Measurements from ENCODE around the gene RBMS1. TPM values are rescaled to one million over a fixed set of nuclear protein-coding genes. Genes with fewer than 3 reads are reported as not detected.

RBMS1 gene
- total and polyA plus RNA-seq, 5 experiments from 2014 or later: 80.0 to 125 (median 106) TPM

DNA sequence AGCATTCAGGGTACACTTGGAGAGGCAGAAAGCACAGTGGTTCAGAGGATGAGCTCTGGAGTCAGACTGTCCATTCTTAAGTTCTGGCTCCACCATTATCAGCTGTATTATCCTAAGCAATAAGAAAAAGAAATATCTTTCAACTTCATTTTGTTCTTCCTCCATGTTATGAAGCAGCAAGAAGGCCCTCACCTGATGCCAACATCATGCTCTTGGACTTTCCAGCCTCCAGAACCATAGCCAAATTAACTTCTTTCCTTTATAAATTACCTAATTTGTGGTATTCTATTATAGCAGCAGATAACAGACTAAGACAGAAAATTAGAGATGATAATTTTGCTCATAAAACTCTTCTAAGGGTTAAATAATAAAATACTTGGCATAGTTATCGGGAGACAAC lies 137.1 kb downstream of the RBMS1 start:
- H3K36me3 Mint-ChIP-seq: peaks cover 12 to 44% (median 23%) of the 10 kb centered on the region in 3 donors
- peak overlapping the region in 1 of 10 donors; percentile 9 for H3K4me3 Mint-ChIP-seq

DNA sequence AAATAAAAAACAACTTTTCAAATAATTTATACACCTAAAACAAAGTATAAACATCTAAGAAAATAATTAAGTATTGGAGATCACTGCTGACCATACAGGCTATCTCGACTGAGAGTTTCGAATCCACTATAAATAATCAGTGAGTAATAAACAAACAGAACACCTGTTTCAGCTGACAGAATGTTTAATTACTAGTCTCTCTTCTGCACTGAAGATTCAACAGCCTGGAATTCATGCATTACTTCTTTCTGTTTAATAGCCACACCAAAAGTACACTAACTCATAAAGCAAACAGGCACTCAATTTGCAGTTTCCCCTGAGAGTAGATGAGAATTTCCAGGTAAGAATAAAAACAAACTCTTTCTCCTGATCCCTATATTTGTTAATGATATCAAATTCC lies 138.5 kb downstream of the RBMS1 start:
- DNase-seq (no peak), ATAC-seq (no peak)
- POLR2A ChIA-PET: no interaction called here
- H3K9me3 Mint-ChIP-seq: peaks cover 0 to 10% (median 0%) of the 10 kb centered on the region in 9 donors
- peak overlapping the region; percentile 6 to 91 (median 66) for H3K27ac Mint-ChIP-seq
- peaks cover 16 to 42% (median 26%) of the 10 kb centered on the region in 3 donors for H3K36me3 Mint-ChIP-seq
- no peak overlapping the region for H3K4me3 Mint-ChIP-seq
- H3K27me3 Mint-ChIP-seq: no peaks in the 10 kb centered on the region
- peaks cover 20 to 68% (median 56%) of the 10 kb centered on the region in 4 donors for H3K4me1 Mint-ChIP-seq

More for the DNA sequence above, 137.1 kb downstream of the RBMS1 start:
- no peaks in the 10 kb centered on the region for H3K27me3 Mint-ChIP-seq
- H3K9me3 Mint-ChIP-seq: peaks cover 0 to 10% (median 0%) of the 10 kb centered on the region in 9 donors
- peaks cover 22 to 73% (median 58%) of the 10 kb centered on the region in 4 donors for H3K4me1 Mint-ChIP-seq
- H3K27ac Mint-ChIP-seq: peak overlapping the region in 6 of 10 donors; percentile 8 to 91 (median 56)
- DNase-seq (no peak), ATAC-seq (no peak)
- POLR2A ChIA-PET: no interaction called here

DNA sequence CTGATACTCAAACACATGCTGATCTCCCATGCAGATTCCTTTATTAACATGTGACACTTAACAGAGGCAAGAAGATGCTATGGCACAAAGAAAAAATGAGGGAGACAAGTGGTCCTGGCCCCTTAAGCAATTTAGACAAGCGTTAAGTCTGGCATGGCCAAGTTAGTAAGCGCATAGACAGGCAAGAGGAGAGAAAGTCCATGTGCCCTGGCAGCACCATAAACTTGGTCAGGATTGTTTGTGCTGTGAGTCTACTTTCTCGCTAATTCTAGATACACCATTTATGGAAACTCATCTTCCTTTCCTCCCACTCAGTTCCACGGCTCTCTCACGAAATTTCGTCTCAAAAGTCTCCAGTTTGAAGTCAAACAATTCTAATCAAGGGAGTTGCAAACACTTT lies 138.9 kb downstream of the RBMS1 start:
- no peak for ATAC-seq
- POLR2A ChIA-PET: no interaction called here
- Mint-ChIP-seq H3K4me3 (no peak overlapping the region), H3K9me3 (peaks cover 0 to 10% (median 0%) of the 10 kb centered on the region in 9 donors), H3K4me1 (peaks cover 23 to 71% (median 59%) of the 10 kb centered on the region in 4 donors), H3K27ac (peak overlapping the region in 8 of 10 donors; percentile 6 to 91 (median 66)), H3K36me3 (peaks cover 19 to 45% (median 26%) of the 10 kb centered on the region in 3 donors), H3K27me3 (no peaks in the 10 kb centered on the region)
- no peak for DNase-seq

DNA sequence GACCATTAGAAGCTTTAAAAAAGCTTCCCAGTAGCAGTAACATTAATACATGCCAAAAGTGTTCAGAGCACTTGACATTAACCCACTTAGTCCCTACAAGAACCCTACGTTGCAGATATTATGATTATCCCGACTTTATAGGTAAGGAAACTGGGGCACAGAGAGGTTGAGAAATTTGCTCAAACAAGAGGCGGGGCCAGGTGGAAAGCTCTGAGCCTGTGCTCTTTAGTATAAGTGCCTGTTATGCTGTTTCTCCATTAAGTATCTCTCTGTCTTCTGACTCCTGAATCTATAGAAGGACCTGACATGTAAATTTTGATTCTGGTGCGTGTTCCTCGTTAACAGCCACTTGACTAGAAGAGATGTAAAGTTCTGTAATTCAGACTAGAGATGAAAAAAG lies 139.8 kb downstream of the RBMS1 start:
- Mint-ChIP-seq H3K27ac (peak overlapping the region in 8 of 10 donors; percentile 22 to 91 (median 56)), H3K4me3 (no peak overlapping the region), H3K36me3 (peaks cover 19 to 51% (median 26%) of the 10 kb centered on the region in 3 donors), H3K27me3 (no peaks in the 10 kb centered on the region), H3K4me1 (peaks cover 29 to 73% (median 66%) of the 10 kb centered on the region in 4 donors), H3K9me3 (peaks cover 0 to 10% (median 0%) of the 10 kb centered on the region in 9 donors)
- POLR2A ChIA-PET: no interaction called here
- ATAC-seq: no peak
- DNase-seq: no peak

DNA sequence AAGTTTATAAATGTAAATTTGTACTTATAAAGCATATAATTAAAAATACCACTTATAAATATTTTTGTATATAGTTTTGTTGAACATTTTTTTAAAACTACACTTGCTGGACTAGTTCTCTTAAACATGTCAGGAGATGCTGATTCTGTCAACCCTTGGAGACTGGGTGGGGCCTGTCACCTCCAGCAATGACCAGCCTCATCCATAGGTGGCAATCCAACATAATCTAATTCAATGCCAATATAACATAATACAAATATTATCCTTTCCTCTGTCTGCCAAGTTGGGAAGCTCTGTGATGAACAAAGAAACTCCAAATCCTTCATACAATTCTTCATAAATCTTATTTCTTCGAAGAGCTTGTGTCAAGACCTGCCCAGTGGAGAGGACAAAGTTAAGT lies 140.4 kb downstream of the RBMS1 start:
- peak; percentile 81 to 84 for ATAC-seq
- Mint-ChIP-seq H3K4me3 (no peak overlapping the region), H3K36me3 (peaks cover 19 to 50% (median 24%) of the 10 kb centered on the region in 3 donors), H3K27me3 (no peaks in the 10 kb centered on the region), H3K9me3 (peaks cover 0 to 10% (median 0%) of the 10 kb centered on the region in 9 donors), H3K27ac (peak overlapping the region in 6 of 10 donors; percentile 21 to 73 (median 53)), H3K4me1 (peaks cover 31 to 77% (median 71%) of the 10 kb centered on the region in 4 donors)
- peak in 7 of 10 donors; percentile 15 to 47 (median 26) for DNase-seq
- POLR2A ChIA-PET: no interaction called here

DNA sequence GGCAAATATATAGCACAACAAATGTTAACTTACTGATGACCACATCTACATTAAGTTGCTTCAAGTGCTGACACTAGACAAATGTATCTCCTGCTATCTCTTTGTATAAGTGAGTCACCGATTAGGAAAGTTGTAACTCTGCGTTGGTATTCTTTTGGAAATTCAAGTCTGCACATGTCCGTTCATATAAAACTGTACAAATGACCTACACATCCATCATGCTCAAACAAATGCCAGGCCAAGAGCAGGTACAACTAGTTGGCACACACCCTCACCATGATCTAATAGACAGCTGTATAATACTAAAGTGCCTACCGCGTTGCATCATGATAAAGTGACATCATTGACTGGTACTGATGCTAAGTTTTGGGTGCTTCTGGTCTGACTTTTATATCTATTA lies 141.1 kb downstream of the RBMS1 start:
- Mint-ChIP-seq H3K9me3 (peaks cover 0 to 10% (median 0%) of the 10 kb centered on the region in 9 donors), H3K27me3 (no peaks in the 10 kb centered on the region), H3K36me3 (peaks cover 18 to 47% (median 19%) of the 10 kb centered on the region in 3 donors), H3K4me1 (peaks cover 37 to 79% (median 71%) of the 10 kb centered on the region in 4 donors), H3K4me3 (no peak overlapping the region), H3K27ac (no peak overlapping the region)
- DNase-seq (no peak), ATAC-seq (no peak)
- POLR2A ChIA-PET: no interaction called here

DNA sequence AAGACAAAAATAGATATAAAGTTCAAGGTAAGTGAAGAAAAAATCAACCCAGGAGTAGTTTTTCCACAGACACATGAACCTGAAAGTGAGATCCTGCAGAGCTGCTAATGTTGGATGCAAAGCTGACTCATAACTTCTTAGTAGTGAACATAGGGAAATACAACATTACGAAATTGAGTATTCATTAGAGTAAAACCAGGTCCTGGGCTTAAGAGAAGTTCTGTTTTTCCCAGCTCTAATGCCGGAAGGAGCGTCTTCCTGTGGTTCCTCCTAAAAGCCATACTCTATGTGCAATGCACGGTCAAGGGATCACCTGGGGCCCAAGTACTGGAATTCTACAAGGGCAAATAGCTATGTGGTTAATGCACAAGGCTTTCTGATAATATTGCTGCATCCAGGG lies 141.7 kb downstream of the RBMS1 start:
- DNase-seq: no peak
- ATAC-seq: no peak
- POLR2A ChIA-PET: no interaction called here
- peaks cover 36 to 83% (median 74%) of the 10 kb centered on the region in 4 donors for H3K4me1 Mint-ChIP-seq
- H3K27me3 Mint-ChIP-seq: no peaks in the 10 kb centered on the region
- H3K4me3 Mint-ChIP-seq: no peak overlapping the region
- no peak overlapping the region for H3K27ac Mint-ChIP-seq
- peaks cover 0 to 9% (median 0%) of the 10 kb centered on the region in 9 donors for H3K9me3 Mint-ChIP-seq
- H3K36me3 Mint-ChIP-seq: peaks cover 13 to 42% (median 16%) of the 10 kb centered on the region in 3 donors

DNA sequence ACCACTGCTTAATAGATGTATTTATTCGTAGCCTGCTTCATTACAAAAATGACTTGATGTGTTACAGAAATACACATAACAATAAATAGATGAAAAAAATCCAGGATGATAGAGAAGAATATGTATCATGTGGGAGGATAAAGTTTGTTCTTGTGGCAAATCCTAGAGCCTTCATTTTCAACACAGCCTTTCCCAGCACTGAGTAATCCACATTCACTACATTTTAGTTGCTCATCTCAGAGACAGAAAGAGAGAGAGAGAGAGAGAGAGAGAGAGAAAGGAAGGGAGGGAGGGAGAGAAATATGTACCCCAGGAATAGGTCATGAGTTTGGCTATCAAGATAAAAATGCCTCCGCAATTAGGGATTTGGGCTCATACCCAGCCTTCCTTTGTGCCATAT lies 144.3 kb downstream of the RBMS1 start:
- POLR2A ChIA-PET: no interaction called here
- DNase-seq: no peak
- H3K4me3 Mint-ChIP-seq: no peak overlapping the region
- H3K27ac Mint-ChIP-seq: peak overlapping the region in 2 of 10 donors; percentile 43 to 89
- ATAC-seq: no peak
- no peaks in the 10 kb centered on the region for H3K9me3 Mint-ChIP-seq
- peaks cover 36 to 83% (median 76%) of the 10 kb centered on the region in 4 donors for H3K4me1 Mint-ChIP-seq
- H3K36me3 Mint-ChIP-seq: peaks cover 3 to 32% (median 7%) of the 10 kb centered on the region in 3 donors
- H3K27me3 Mint-ChIP-seq: no peaks in the 10 kb centered on the region

DNA sequence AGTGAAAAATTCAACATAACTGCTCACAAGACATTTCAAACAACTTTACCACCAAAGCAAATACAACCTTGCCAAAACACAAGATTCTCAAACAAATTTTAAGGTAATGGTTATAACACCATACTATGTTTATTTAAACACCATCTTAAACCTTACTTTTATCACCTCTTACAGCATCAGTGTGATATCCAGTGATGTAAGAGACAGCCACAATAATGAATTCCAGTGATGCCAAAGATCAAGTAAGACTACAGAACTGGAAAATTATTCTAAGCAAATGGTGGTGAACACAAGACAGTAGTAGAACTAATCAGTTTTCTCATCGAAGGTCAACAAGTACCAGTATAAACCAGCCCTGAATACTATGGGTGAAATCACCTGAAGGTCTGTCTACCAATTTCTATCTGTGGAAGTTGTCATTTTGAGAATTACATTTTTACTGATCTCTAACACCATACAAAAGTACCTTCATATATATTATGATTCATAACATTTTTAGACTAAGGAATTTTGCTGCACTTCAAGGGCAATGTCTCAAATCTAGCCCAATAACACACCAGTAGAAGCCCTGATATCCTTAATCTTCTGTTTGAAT lies 146.2 kb downstream of the RBMS1 start:
- no peaks in the 10 kb centered on the region for H3K9me3 Mint-ChIP-seq
- peaks cover 5 to 29% (median 7%) of the 10 kb centered on the region in 3 donors for H3K36me3 Mint-ChIP-seq
- POLR2A ChIA-PET: no interaction called here
- H3K4me3 Mint-ChIP-seq: no peak overlapping the region
- peak overlapping the region in 1 of 10 donors; percentile 51 for H3K27ac Mint-ChIP-seq
- peaks cover 40 to 79% (median 77%) of the 10 kb centered on the region in 4 donors for H3K4me1 Mint-ChIP-seq
- DNase-seq (no peak), ATAC-seq (no peak)
- no peaks in the 10 kb centered on the region for H3K27me3 Mint-ChIP-seq

DNA sequence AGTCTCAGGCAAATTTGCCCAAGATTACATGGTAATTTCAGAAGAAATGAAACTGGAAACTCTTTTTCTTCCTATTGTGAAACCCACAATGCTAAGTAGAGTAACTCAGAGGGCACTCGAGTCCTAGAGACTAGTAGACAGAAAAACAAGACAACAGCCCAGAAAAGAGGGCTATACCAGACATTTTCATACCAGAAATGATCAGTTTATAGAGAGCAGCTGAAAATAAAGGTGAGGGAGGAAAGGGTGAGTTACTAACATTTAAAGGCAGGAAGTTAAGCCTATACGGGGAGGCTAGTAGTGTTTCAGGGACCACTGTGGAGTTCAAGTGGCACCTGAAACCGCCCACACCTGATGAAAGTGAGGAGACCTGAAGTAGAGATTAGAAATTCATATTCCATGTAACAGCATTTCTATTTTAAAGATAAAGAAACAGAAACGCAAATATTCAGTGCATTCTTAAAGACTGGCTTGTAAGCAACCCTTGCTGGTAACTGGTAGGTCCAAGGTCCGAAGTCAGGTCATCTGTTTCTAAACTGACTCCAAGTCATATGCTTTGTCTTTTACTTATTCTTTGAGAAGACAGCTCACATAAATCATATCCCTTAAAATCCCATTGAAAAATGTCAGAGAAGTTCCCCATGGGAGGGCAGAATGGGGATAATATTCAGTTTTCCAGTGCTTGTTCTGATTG lies 148.4 kb downstream of the RBMS1 start:
- Mint-ChIP-seq H3K27ac (peak overlapping the region in 3 of 10 donors; percentile 10 to 85 (median 75)), H3K9me3 (no peaks in the 10 kb centered on the region), H3K27me3 (no peaks in the 10 kb centered on the region), H3K4me1 (peaks cover 39 to 82% (median 77%) of the 10 kb centered on the region in 4 donors), H3K36me3 (peaks cover 5 to 29% (median 5%) of the 10 kb centered on the region in 3 donors), H3K4me3 (peak overlapping the region in 6 of 10 donors; percentile 18 to 70 (median 40))
- POLR2A ChIA-PET: no interaction called here
- DNase-seq: no peak
- ATAC-seq: peak; percentile 37 to 53

DNA sequence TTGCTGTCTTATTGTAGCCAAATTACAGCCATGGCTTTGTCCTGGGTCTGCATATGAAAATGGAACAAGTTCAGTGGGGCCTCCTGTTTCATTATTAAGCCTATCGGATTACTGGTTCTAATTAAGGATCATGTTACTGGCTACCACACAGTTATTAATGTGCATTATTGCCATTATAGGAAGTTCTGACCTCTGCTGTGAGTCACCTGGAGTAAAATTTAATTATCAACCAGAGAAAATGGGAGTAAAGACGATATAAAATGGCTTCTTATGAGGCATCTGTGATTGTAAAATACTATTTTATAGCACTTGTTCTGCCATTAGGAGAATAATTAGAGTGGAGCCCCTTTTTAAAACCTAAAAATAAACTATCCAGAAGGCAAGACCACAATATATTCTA lies 150.2 kb downstream of the RBMS1 start:
- ATAC-seq: no peak

DNA sequence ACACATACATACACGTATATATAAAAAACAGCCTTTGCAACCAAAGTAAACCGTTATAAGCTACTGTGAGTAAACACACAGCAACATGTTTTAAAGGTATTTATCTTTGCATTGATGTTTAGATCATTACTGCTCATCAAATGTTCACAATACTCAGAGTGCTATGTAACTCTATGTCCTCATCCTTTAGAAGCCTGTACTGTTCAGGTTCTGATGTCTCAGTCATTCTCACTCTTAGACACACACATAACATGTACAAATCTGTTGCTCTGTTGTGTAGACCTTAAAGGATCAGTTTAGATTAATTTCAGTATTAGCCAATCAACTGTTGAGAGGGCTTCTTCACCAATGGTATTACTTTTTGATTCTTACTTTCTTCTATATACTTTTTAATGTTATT lies 153.9 kb downstream of the RBMS1 start:
- H3K27ac Mint-ChIP-seq: peak overlapping the region in 3 of 10 donors; percentile 52 to 75 (median 71)
- no peak for ATAC-seq
- H3K4me1 Mint-ChIP-seq: peaks cover 37 to 77% (median 63%) of the 10 kb centered on the region in 4 donors
- no peaks in the 10 kb centered on the region for H3K27me3 Mint-ChIP-seq
- H3K36me3 Mint-ChIP-seq: peaks cover 0 to 16% (median 4%) of the 10 kb centered on the region in 3 donors
- H3K4me3 Mint-ChIP-seq: no peak overlapping the region
- POLR2A ChIA-PET: no interaction called here
- H3K9me3 Mint-ChIP-seq: no peaks in the 10 kb centered on the region
- DNase-seq: no peak

More for the DNA sequence above, 150.2 kb downstream of the RBMS1 start:
- no peak for DNase-seq
- H3K36me3 Mint-ChIP-seq: peaks cover 0 to 26% (median 4%) of the 10 kb centered on the region in 3 donors
- no peaks in the 10 kb centered on the region for H3K27me3 Mint-ChIP-seq
- no peaks in the 10 kb centered on the region for H3K9me3 Mint-ChIP-seq
- peak overlapping the region in 1 of 10 donors; percentile 38 for H3K27ac Mint-ChIP-seq
- peaks cover 38 to 84% (median 76%) of the 10 kb centered on the region in 4 donors for H3K4me1 Mint-ChIP-seq
- POLR2A ChIA-PET: no interaction called here
- H3K4me3 Mint-ChIP-seq: no peak overlapping the region
